Measurements from ENCODE around the gene GPR17.

GPR17 gene

DNA sequence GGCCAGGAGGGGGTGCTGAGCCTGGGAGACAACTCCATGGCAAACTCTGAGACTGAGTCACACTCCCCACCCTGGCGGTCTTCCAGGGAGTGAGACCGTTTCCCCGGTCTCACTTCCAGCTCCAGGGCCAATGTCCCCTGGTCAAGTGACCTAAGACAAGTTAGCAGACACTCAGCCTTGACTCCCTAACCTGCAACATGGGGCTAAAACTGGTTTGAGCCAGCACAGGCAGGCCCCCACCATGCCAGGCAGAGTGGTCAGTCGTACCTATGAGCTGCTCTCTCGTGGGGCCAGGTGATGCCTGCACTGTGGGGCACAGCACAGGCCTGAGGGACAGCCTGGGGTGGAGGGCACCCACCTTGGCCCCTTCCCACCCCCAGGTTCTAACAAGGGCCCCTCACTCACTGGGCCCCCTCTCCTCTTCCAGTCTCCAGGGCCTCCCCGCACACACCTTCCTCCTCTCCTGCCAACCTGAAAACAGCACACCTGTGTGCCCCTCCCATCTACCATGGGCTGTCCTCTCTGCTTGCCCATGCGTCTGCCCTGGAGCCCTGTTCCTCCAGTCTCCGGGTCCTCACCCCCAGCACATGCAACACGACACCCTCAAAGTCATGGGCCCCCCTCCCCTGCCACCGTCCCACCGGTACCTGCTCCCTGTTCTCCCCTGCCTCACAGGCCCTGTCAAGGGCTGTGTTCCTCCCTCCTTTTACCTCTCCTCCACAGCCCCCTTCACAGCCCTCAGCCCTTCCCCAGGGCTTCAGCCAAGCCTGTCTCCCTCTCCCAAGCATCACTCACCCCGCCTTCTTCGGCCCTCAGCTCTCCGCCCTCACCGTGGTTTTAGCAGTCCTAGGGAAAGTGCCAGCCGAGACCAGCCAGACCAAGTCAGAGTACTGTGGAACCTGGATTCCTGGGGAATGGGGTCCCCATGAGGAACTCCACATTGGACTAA lies 1.6 kb downstream of the GPR17 start:
- TF ChIP-seq POLR2A (IDR thresholded peaks at IDR 0.05; ENCODE audit: low read depth, low read length) (no peak), POLR2AphosphoS5 (IDR thresholded peaks at IDR 0.05; ENCODE audit: low read depth, low read length) (no peak), TAF1 (IDR thresholded peaks at IDR 0.05; ENCODE audit: borderline replicate concordance, low read depth, low read length) (no peak)
- FAIRE-seq (no peak), DNase-seq (ENCODE audit: insufficient read length) (no peak)

DNA sequence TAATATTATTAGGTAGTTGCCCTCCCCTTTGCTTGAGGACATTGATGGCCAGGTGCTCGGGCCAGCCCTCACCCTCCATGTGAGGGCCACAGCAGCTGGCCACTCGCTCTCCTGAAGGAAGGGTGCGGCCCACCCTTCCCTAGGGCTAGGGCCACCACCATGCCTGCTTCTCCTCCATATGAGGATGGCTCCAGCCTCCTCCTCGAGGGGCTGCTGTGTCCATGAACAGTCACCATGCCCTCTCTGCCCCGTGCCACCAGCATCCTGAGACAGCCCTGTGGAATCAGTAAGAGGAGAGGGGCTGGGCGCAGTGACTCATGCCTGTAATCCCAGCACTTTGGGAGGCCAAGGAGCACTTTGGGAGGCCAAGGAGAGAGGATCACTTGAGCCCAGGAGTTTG lies 2.4 kb downstream of the GPR17 start:
- TF ChIP-seq POLR2A (IDR thresholded peaks at IDR 0.05; ENCODE audit: low read depth, low read length) = no peak
- DNase-seq (ENCODE audit: insufficient read length) (no peak), FAIRE-seq (no peak)

- TF ChIP-seq POLR2A (IDR thresholded peaks at IDR 0.05; ENCODE audit: low read depth, low read length) (no peak), POLR2AphosphoS5 (IDR thresholded peaks at IDR 0.05; ENCODE audit: low read depth, low read length) (no peak)
- DNase-seq (ENCODE audit: insufficient read length) = no peak
- FAIRE-seq = no peak
Measured at GRCh38 chr2:127649100-127649611, 3.2 kb downstream of the GPR17 start.

GRCh38 chr2:127649684-127650040 lies 3.7 kb downstream of the GPR17 start:
- TF ChIP-seq TAF1 (IDR thresholded peaks at IDR 0.05; ENCODE audit: borderline replicate concordance, low read depth, low read length) = no peak
- no peak for TF ChIP-seq POLR2AphosphoS5 (IDR thresholded peaks at IDR 0.05; ENCODE audit: low read depth, low read length)
- TF ChIP-seq POLR2A (IDR thresholded peaks at IDR 0.05; ENCODE audit: low read depth, low read length) = no peak
- DNase-seq (ENCODE audit: insufficient read length) (peak; percentile 75), FAIRE-seq (peak; percentile 98)

GRCh38 chr2:127650041-127650784 lies 4.3 kb downstream of the GPR17 start:
- FAIRE-seq (no peak), DNase-seq (ENCODE audit: insufficient read length) (no peak)
- no peak for TF ChIP-seq POLR2A (IDR thresholded peaks at IDR 0.05; ENCODE audit: low read depth, low read length)
- TF ChIP-seq TAF1 (IDR thresholded peaks at IDR 0.05; ENCODE audit: borderline replicate concordance, low read depth, low read length) = no peak
- no peak for TF ChIP-seq POLR2AphosphoS5 (IDR thresholded peaks at IDR 0.05; ENCODE audit: low read depth, low read length)

- TF ChIP-seq POLR2AphosphoS5 (IDR thresholded peaks at IDR 0.05; ENCODE audit: low read depth, low read length) (no peak), POLR2A (IDR thresholded peaks at IDR 0.05; ENCODE audit: low read depth, low read length) (no peak), TAF1 (IDR thresholded peaks at IDR 0.05; ENCODE audit: borderline replicate concordance, low read depth, low read length) (no peak)
- FAIRE-seq = no peak
- no peak for DNase-seq (ENCODE audit: insufficient read length)
Measured at GRCh38 chr2:127650785-127651380, 4.9 kb downstream of the GPR17 start.

DNA sequence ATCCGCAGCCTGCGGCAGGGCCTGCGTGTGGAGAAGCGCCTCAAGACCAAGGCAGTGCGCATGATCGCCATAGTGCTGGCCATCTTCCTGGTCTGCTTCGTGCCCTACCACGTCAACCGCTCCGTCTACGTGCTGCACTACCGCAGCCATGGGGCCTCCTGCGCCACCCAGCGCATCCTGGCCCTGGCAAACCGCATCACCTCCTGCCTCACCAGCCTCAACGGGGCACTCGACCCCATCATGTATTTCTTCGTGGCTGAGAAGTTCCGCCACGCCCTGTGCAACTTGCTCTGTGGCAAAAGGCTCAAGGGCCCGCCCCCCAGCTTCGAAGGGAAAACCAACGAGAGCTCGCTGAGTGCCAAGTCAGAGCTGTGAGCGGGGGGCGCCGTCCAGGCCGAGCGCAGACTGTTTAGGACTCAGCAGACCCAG lies 5.4 kb downstream of the GPR17 start:
- no peak for FAIRE-seq

DNA sequence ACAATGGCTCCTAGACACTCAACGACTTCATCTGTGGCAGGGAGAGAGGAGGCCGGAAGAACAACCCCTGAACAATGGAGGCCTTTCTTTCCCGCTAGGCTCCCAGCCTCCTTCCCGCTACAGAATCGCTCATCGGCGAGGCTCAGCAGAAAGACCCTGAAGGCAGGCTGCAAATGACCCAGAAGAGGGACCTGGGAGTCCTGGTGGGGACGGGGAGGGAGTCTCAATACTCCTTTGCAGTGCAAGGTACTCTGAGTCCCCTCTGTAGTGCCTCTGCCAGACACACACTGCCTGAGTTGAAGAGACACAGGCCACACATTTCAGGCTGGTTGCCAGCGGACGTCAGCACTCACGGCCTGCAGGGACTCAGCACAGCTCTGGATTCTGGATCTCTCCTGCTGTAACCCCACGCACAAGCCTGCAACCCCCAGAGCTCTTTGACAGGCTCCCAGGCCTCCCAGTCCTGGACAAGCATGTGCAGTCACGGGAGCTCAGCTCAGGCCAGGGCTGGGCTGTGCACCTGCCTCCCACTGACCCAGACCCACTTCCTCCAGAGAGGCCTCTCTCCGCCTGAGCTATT lies 6.1 kb downstream of the GPR17 start:
- DNase-seq (ENCODE audit: insufficient read length) = no peak
- no peak for FAIRE-seq
- TF ChIP-seq POLR2A (IDR thresholded peaks at IDR 0.05; ENCODE audit: low read depth, low read length) (no peak), POLR2AphosphoS5 (IDR thresholded peaks at IDR 0.05; ENCODE audit: low read depth, low read length) (no peak), TAF1 (IDR thresholded peaks at IDR 0.05; ENCODE audit: borderline replicate concordance, low read depth, low read length) (no peak)

More for the DNA sequence above, 5.4 kb downstream of the GPR17 start:
- DNase-seq (ENCODE audit: insufficient read length) = no peak
- no peak for TF ChIP-seq POLR2A (IDR thresholded peaks at IDR 0.05; ENCODE audit: low read depth, low read length)
- no peak for TF ChIP-seq POLR2AphosphoS5 (IDR thresholded peaks at IDR 0.05; ENCODE audit: low read depth, low read length)
- no peak for TF ChIP-seq TAF1 (IDR thresholded peaks at IDR 0.05; ENCODE audit: borderline replicate concordance, low read depth, low read length)

DNA sequence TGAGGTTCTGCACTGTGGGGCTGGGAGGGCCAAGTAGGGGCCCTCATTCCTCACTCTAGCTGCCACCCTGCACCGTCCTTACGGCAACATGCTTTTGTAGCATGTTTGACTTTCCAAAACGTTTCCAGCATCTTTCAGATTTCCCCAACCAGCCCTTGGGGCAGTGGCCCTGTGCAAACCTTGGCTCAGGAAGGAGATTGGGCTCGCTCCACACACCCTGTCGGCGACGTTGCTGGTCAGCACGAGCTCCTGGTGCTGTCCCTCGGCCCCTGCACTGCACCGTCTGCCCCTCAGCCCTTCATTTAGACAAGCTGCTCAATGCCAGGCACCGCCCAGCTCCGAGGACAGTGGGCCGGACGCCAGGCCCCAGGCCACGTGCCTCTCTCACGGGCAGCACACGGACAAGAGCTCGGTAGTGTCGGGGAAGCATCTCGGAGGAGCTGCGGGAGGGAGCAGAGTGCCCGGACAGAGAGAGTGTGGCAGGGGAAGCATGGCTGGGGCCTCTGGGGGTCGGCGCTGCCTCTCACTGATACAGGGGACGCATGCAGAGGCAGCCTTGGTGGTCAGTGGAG lies 6.9 kb downstream of the GPR17 start:
- TF ChIP-seq POLR2AphosphoS5 (IDR thresholded peaks at IDR 0.05; ENCODE audit: low read depth, low read length) (no peak), TAF1 (IDR thresholded peaks at IDR 0.05; ENCODE audit: borderline replicate concordance, low read depth, low read length) (no peak), POLR2A (IDR thresholded peaks at IDR 0.05; ENCODE audit: low read depth, low read length) (no peak)
- FAIRE-seq (no peak), DNase-seq (ENCODE audit: insufficient read length) (no peak)

DNA sequence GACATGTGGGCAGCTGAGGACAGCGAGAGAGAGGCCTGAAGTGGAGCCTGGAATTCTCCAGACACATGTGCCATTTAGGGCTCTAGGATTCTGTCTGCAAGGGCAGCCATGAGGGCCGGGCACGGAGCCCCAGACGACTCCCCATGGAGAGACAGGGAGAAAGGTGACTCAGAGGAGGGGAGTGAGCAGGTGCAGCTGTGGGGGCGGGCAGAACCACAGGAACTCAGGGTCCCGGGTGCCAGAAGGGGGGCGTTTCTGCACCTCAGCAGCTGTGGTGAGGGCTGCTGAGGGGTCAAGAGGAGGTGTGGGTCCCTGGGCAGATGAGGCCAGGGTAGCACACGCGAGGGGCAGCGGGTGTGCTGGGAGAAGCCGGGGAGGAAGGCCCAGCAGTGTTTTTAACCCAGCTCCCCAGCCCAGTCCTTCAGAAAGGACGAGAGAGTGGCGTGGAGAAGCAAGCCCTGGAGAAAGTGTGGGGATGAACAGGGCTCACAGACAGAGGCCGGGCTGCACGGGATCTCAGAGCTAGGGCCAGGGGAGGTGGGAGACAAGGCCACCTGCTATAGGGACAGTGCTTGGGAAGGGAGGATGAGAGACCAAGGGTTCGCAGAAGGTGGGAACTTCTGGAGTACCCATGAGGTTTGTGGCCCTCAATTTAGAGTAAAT lies 7.6 kb downstream of the GPR17 start:
- FAIRE-seq (no peak), DNase-seq (ENCODE audit: insufficient read length) (no peak)
- no peak for TF ChIP-seq TAF1 (IDR thresholded peaks at IDR 0.05; ENCODE audit: borderline replicate concordance, low read depth, low read length)
- no peak for TF ChIP-seq POLR2A (IDR thresholded peaks at IDR 0.05; ENCODE audit: low read depth, low read length)
- TF ChIP-seq POLR2AphosphoS5 (IDR thresholded peaks at IDR 0.05; ENCODE audit: low read depth, low read length) = no peak
